ENCODE data around the gene HAGH.

The HAGH gene

GRCh38 chr16:1839554-1839953 lies 12.9 kb upstream of the HAGH start (continued):
- no peak for TF ChIP-seq ZSCAN4 (tag by site-specific recombination; IDR thresholded peaks at IDR 0.05)
- no peak for TF ChIP-seq GLI4 (tag by site-specific recombination; IDR thresholded peaks at IDR 0.05)
- TF ChIP-seq SCRT1 (tag by site-specific recombination; IDR thresholded peaks at IDR 0.05; ENCODE audit: borderline replicate concordance): peak; percentile 60; the same call in 1 of the 2 replicates
- peak; percentile 69 for TF ChIP-seq ZNF76 (tag by site-specific recombination; IDR thresholded peaks at IDR 0.05; ENCODE audit: borderline replicate concordance, low read depth)
- TF ChIP-seq KLF1 (tag by site-specific recombination; IDR thresholded peaks at IDR 0.05): peak; percentile 41
- TF ChIP-seq ZNF426 (tag by site-specific recombination; IDR thresholded peaks at IDR 0.05): no peak
- peak; percentile 44; the same call in 1 of the 2 replicates for TF ChIP-seq PRDM10 (tag by site-specific recombination; IDR thresholded peaks at IDR 0.05)
- TF ChIP-seq ZBTB48 (tag by site-specific recombination; IDR thresholded peaks at IDR 0.05): no peak
- peak; percentile 71 for TF ChIP-seq SP7 (tag by site-specific recombination; IDR thresholded peaks at IDR 0.05)
- no peak for TF ChIP-seq HOXC10 (CRISPR knock-in tag; IDR thresholded peaks at IDR 0.05)
- peak; percentile 89 for TF ChIP-seq SCRT2 (tag by site-specific recombination; IDR thresholded peaks at IDR 0.05)
- no peak for TF ChIP-seq OVOL3 (tag by site-specific recombination; IDR thresholded peaks at IDR 0.05)
- TF ChIP-seq GFI1B (tag by site-specific recombination; IDR thresholded peaks at IDR 0.05): no peak
- TF ChIP-seq IKZF3 (tag by site-specific recombination; IDR thresholded peaks at IDR 0.05): peak; percentile 93
- TF ChIP-seq ZFP69B (tag by site-specific recombination; IDR thresholded peaks at IDR 0.05): peak; percentile 84
- TF ChIP-seq ZNF514 (tag by site-specific recombination; IDR thresholded peaks at IDR 0.05): no peak

- TF ChIP-seq ZNF214 (tag by site-specific recombination; IDR thresholded peaks at IDR 0.05; ENCODE audit: borderline replicate concordance) (no peak), ZNF624 (tag by site-specific recombination; IDR thresholded peaks at IDR 0.05) (no peak), ZNF280C (tag by site-specific recombination; IDR thresholded peaks at IDR 0.05) (no peak), ZBTB17 (tag by site-specific recombination; IDR thresholded peaks at IDR 0.05) (no peak), ZNF513 (tag by site-specific recombination; IDR thresholded peaks at IDR 0.05) (no peak)
- no peak overlapping the region for H3K27ac ChIP-seq (ENCODE audit: extremely low read depth, low read depth, low read length)
- H3K36me3 ChIP-seq (ENCODE audit: control insufficient read depth in 2 of 2, insufficient read depth in 1 of 2, low read length in 2 of 2): peaks cover 0 to 12% of the 10 kb centered on the region in 2 experiments; a peak in 1 of 3 replicates
- no peaks in the 10 kb centered on the region for H3K4me1 ChIP-seq (ENCODE audit: control insufficient read depth, insufficient read depth, low read length)
- H3K4me3 ChIP-seq (ENCODE audit: low read depth, low read length): no peak overlapping the region
- ChIA-PET CTCF (no interaction called here), POLR2A (interaction anchor here (0.7 kb wide), 1 partner anchor 22 kb away, joined by 3 read pairs; no protein-coding TSS in a partner anchor)
- no peaks in the 10 kb centered on the region for H3K9me3 ChIP-seq (ENCODE audit: control insufficient read depth, insufficient read depth, low read depth, low read length)
These were observed 7.5 kb upstream of the HAGH start for GRCh38 chr16:1834096-1834495.

All from HEK293 (cell line).